Measurements from ENCODE around the gene KBTBD7. TPM values are rescaled to one million over a fixed set of nuclear protein-coding genes. Genes with fewer than 3 reads are reported as not detected.

Gene KBTBD7
- total RNA-seq, 1 experiment from 2014 or later = 6.2 TPM

DNA sequence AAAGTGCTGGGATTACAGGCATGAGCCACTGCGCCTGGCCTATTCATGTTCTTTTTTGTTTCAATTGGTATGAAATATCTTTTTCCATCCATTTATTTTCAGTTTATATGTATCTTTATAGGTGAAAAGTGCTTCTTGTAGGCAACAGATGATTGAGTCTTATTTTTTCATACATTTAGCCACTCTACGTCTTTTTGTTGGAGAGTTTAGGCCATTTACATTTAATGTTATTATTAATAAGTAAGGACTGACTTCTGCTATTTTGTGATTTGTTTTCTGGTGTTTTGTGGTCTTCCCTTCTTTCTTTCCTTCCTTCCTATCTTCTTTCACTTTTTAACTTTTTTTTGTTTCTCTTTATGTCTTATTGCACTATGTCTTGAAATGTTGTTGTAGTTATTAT lies 16.7 kb upstream of the KBTBD7 start:
- H3K36me3 ChIP-seq (ENCODE audit: control insufficient read depth in 1 of 2, insufficient read depth in 2 of 2, low read length in 2 of 2) = no peaks in the 10 kb centered on the region
- ATAC-seq (no peak), DNase-seq (ENCODE audit: low read depth, low spot score) (no peak)
- H3K79me2 ChIP-seq (ENCODE audit: insufficient read depth, low read length) = no peaks in the 10 kb centered on the region
- H3K27ac ChIP-seq (ENCODE audit: low read depth, low read length) = no peak overlapping the region
- CTCF ChIA-PET = no interaction called here
- POLR2A ChIA-PET = no interaction called here
- intact Hi-C loops (cut with micrococcal nuclease) = no loop called here
- no peak for TF ChIP-seq CBX3 (IDR thresholded peaks at IDR 0.05; ENCODE audit: low read depth)
- TF ChIP-seq JUND (IDR thresholded peaks at IDR 0.05) = no peak
- TF ChIP-seq, protein P1, sequence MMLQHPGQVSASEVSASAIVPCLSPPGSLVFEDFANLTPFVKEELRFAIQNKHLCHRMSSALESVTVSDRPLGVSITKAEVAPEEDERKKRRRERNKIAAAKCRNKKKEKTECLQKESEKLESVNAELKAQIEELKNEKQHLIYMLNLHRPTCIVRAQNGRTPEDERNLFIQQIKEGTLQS (IDR thresholded peaks at IDR 0.05) = no peak
- TF ChIP-seq EZH2phosphoT487 (IDR thresholded peaks at IDR 0.05; ENCODE audit: borderline replicate concordance) = no peak
- TF ChIP-seq CEBPB (IDR thresholded peaks at IDR 0.05; ENCODE audit: low read depth) = no peak
- RAD21 ChIA-PET (ENCODE audit: low non-redundant PET in 1 of 2, low total read pairs in 2 of 2, uncharacterized antibody in 2 of 2, unreplicated experiment in 2 of 2) = no interaction called here
- H3K9me2 ChIP-seq (ENCODE audit: insufficient read depth) = no peaks in the 10 kb centered on the region
- peaks cover 0 to 12% of the 10 kb centered on the region in 2 experiments; a peak in 2 of 4 replicates for H3K9me3 ChIP-seq (ENCODE audit: control insufficient read depth in 1 of 2, insufficient read depth in 1 of 2, low read depth in 1 of 2, low read length in 2 of 2)
- no peaks in the 10 kb centered on the region for H3K27me3 ChIP-seq (ENCODE audit: insufficient read depth, low read length)
- no peak overlapping the region for H2AFZ ChIP-seq (ENCODE audit: low read depth, low read length, poor library complexity, severe bottlenecking)
- BruUV-seq (replicated peaks) = no TSS peak
- H4K20me1 ChIP-seq (ENCODE audit: insufficient read depth) = no peaks in the 10 kb centered on the region
- no peak overlapping the region for H3K4me3 ChIP-seq (replicated peaks in 1 of 2; ENCODE audit: low read depth in 1 of 2, low read length in 2 of 2)
- H3K4me1 ChIP-seq (ENCODE audit: control insufficient read depth in 1 of 2, insufficient read depth in 2 of 2, low read length in 2 of 2) = no peaks in the 10 kb centered on the region
- H3K9ac ChIP-seq (ENCODE audit: low read length) = no peak overlapping the region
- no peak overlapping the region for H3K4me2 ChIP-seq (ENCODE audit: low read length)

DNA sequence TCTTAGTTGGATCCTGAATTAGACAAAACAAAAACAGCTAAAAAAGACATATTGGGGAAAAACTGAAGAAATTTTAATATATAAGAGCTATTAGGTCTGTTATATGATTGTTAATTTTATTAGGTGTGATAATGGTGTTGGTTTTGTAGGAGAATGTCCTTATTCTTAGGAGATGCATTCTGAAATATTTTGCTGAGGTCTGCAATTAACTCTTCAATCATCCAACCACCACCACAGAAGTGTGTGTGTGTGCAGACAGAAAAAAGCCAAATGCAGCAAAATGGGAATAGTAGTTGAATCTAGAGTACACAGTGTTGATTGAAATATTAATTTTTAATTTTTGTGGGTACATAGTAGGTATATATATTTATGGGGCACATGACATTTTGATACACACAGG lies 12.1 kb upstream of the KBTBD7 start:
- Histone ChIP-seq H3K4me2 (ENCODE audit: low read length) (no peak overlapping the region), H3K9ac (ENCODE audit: low read length) (no peak overlapping the region), H2AFZ (ENCODE audit: low read depth, low read length, poor library complexity, severe bottlenecking) (no peak overlapping the region), H3K36me3 (ENCODE audit: control insufficient read depth in 1 of 2, insufficient read depth in 2 of 2, low read length in 2 of 2) (no peaks in the 10 kb centered on the region), H3K4me1 (ENCODE audit: control insufficient read depth in 1 of 2, insufficient read depth in 2 of 2, low read length in 2 of 2) (no peaks in the 10 kb centered on the region), H3K79me2 (ENCODE audit: insufficient read depth, low read length) (no peaks in the 10 kb centered on the region), H3K27me3 (ENCODE audit: insufficient read depth, low read length) (no peaks in the 10 kb centered on the region), H3K9me2 (ENCODE audit: insufficient read depth) (no peaks in the 10 kb centered on the region), H3K9me3 (ENCODE audit: control insufficient read depth in 1 of 2, insufficient read depth in 1 of 2, low read depth in 1 of 2, low read length in 2 of 2) (peaks cover 0 to 12% of the 10 kb centered on the region in 2 experiments; a peak in 2 of 4 replicates), H3K27ac (ENCODE audit: low read depth, low read length) (no peak overlapping the region), H3K4me3 (replicated peaks in 1 of 2; ENCODE audit: low read depth in 1 of 2, low read length in 2 of 2) (no peak overlapping the region), H4K20me1 (ENCODE audit: insufficient read depth) (no peaks in the 10 kb centered on the region)
- no TSS peak for BruUV-seq (replicated peaks)
- ChIA-PET CTCF (no interaction called here), POLR2A (no interaction called here), RAD21 (ENCODE audit: low non-redundant PET in 1 of 2, low total read pairs in 2 of 2, uncharacterized antibody in 2 of 2, unreplicated experiment in 2 of 2) (no interaction called here)
- DNase-seq (ENCODE audit: low read depth, low spot score) (no peak), ATAC-seq (no peak)
- intact Hi-C loops (cut with micrococcal nuclease) = no loop called here
- TF ChIP-seq RAD21 (IDR thresholded peaks at IDR 0.05; ENCODE audit: low read depth) (no peak), CEBPB (IDR thresholded peaks at IDR 0.05; ENCODE audit: low read depth) (no peak), YY1 (IDR thresholded peaks at IDR 0.05; ENCODE audit: extremely low read depth, insufficient replicate concordance, low read depth, low read length) (no peak), SIN3A (IDR thresholded peaks at IDR 0.05; ENCODE audit: low read depth) (no peak), POLR2A (IDR thresholded peaks at IDR 0.05; ENCODE audit: borderline replicate concordance, extremely low read depth, insufficient read depth, insufficient read length) (no peak)
- TF ChIP-seq, protein P1 (IDR thresholded peaks at IDR 0.05) = no peak
- TF ChIP-seq, protein P2, sequence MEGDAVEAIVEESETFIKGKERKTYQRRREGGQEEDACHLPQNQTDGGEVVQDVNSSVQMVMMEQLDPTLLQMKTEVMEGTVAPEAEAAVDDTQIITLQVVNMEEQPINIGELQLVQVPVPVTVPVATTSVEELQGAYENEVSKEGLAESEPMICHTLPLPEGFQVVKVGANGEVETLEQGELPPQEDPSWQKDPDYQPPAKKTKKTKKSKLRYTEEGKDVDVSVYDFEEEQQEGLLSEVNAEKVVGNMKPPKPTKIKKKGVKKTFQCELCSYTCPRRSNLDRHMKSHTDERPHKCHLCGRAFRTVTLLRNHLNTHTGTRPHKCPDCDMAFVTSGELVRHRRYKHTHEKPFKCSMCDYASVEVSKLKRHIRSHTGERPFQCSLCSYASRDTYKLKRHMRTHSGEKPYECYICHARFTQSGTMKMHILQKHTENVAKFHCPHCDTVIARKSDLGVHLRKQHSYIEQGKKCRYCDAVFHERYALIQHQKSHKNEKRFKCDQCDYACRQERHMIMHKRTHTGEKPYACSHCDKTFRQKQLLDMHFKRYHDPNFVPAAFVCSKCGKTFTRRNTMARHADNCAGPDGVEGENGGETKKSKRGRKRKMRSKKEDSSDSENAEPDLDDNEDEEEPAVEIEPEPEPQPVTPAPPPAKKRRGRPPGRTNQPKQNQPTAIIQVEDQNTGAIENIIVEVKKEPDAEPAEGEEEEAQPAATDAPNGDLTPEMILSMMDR (IDR thresholded peaks at IDR 0.05 in 2 of 3, conservative IDR thresholded peaks at IDR 0.05 in 1 of 3; ENCODE audit: borderline replicate concordance in 1 of 3, insufficient read depth in 1 of 3, low read depth in 2 of 3, low read length in 2 of 3) = no peak
- TF ChIP-seq, protein P3, sequence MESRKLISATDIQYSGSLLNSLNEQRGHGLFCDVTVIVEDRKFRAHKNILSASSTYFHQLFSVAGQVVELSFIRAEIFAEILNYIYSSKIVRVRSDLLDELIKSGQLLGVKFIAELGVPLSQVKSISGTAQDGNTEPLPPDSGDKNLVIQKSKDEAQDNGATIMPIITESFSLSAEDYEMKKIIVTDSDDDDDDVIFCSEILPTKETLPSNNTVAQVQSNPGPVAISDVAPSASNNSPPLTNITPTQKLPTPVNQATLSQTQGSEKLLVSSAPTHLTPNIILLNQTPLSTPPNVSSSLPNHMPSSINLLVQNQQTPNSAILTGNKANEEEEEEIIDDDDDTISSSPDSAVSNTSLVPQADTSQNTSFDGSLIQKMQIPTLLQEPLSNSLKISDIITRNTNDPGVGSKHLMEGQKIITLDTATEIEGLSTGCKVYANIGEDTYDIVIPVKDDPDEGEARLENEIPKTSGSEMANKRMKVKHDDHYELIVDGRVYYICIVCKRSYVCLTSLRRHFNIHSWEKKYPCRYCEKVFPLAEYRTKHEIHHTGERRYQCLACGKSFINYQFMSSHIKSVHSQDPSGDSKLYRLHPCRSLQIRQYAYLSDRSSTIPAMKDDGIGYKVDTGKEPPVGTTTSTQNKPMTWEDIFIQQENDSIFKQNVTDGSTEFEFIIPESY (IDR thresholded peaks at IDR 0.05; ENCODE audit: extremely low read depth, insufficient replicate concordance, low read length) = no peak

All from HCT116 (cell line).